Measurements from ENCODE around the gene ARL6IP4.

Gene ARL6IP4

DNA sequence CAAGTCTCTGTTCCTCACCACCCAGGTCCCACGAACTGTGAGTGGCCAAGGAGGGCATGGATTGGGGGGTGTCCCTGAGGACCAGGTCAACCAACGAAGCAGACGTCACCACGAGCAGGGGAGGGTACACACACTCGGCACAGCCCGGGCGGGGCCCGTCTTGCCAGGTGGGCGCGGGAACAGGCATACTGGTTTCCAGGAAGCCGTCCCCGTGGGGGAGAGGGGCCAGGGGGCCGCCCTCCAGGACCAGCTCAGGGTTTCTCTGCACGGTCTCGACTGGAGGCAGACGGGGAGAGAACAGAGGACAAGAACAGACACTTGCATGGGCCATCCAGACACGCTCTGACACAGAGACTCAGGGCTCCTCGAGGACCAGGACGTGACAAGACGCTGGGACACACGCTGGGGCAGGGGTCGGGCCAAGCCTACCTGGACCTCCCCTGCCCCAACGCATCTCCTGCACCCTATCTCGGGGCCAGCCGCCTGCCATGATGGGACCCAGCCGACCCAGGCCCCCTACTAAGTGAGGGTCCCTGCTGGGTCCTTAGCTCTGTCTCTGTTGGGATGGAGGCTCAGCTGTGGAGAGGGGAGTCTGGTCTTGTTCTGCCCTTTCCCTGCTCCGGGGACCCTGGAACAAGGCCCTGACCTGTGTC is 11.3 kb downstream of the ARL6IP4 start:
- DNase-seq, result no peak

DNA sequence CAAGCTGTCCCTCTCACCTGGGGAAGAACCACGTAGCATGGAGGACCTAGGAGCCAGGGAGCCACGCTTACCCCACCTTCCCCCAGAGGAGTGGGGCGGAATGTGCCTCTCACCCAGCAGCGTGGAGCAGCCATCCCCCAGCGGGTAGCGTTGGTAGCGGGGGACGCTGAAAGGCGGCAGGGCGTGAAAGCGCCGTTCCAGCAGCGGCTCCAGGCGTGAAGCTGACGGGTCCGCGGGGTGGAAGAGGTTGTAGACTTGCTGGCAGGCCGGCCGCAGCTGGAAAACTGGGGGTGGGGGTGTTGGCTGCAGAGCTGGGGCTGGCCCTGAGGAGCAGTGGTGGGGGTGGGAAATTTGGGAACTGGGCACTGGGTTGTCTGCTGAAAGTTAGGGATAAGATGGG is 11.9 kb downstream of the ARL6IP4 start:
- DNase-seq, result no peak

DNA sequence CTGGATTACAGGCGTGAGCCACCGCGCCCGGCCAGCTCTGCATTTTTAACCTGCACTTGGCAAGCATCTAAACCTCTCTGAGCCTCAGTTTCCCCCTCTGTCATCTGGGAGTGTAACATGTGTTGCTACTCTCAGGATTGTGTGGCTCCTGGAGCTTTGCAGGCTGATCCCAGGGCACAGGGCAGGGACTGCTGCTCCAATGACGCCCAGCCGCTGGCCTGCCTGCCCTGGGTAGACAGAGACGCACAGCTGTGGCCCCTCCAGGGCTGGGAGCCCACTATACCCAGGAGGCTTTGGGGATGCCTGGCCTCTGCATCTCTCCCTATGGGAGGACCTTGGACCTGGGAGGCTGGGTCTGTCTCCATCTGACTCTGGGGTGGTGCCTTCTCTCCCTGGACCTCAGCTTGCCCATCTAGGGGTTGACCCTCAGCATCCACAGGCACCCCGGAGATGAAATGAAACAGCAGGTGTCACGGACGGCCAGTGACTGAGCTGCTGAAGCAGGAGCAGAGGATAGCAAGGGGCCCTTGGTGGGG is 13.7 kb downstream of the ARL6IP4 start:
- no peak for DNase-seq

DNA sequence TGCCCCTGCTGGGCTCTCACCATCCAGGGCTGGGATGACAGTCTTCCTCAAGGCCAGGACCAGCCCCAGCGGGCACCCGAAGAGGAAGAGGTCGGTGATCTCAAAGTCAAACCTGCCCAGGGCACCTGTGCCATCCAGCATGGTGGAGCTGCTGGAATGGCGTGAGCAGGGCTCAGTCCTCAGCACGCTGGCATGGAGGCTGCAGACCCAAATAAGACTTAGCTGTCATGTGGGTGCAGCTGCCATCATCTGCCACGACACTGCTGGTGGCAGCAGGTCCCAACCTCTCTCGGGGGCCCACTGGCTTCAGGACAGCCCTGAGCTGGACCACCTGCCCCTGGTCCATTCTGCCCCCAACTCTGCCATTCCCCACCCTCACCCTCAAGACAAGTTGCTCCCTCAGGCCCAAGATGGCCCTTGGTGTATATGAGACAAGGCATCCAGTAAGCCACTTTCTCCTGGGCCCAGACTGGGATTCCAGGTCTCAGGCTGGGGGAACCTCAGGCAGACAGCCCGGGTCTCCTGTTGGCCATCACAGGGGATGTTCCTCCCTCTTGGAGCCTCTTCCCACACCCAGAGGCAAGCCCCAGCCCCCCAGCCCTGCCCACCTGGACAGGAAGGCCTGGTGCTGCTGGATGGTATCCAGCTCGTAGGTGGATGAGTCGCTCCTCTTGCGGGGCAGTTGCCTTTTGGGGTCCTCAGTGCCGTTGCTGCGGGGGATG is 14.5 kb downstream of the ARL6IP4 start:
- no peak for DNase-seq

DNA sequence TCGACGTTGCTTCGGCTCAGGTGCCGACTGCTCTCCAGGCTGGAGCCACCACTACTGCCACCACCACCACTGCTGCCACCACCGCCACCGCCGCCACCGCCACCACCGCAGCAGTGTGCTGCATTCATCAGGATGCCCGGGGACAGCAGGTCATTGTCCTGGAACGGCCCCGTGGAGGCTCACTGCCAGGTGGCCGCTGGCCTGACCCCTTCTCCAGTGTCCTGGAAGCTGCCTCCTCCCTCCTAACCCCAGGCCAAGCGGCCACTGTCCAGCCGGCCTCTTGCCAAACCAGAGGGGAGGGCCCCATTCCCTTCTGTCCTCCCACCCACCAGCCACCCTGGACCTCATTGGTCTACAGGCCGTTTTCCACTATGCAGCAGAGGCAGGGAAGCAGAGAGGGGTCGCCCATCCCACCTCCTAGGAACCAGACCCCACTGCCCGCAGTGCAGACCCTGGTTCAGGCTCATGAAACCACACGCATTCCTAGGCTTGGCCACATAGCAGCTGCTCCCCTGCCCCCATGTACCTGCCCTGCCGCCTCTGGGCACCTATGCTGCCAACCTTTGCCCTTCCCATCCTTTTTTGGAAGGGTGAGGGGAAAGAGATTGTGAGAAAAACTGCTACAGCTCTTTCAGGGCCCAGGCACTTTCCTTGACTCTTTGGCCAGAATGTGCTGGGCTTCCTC is 15.2 kb downstream of the ARL6IP4 start:
- no peak for DNase-seq

DNA sequence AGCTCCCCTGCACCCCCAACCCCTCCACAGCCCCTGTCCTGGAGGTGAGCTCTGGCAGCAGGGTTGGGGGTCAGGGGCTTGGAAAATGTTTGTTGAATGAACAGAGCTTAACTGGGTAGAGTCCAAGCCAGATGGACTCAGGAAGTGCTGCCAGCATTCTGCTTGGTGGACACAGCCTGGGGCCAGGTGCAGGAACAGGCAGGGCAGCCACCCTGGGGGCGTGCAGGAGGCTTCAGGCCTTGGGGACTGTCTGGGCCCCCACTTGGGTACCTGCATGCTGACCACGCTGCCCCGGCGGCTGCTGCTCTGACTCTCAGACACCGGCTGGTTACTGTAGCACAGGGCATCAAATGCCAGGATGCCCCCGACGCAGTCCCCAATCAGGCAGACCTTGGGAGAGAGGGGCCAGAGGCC is 15.7 kb downstream of the ARL6IP4 start:
- no peak for DNase-seq

DNA sequence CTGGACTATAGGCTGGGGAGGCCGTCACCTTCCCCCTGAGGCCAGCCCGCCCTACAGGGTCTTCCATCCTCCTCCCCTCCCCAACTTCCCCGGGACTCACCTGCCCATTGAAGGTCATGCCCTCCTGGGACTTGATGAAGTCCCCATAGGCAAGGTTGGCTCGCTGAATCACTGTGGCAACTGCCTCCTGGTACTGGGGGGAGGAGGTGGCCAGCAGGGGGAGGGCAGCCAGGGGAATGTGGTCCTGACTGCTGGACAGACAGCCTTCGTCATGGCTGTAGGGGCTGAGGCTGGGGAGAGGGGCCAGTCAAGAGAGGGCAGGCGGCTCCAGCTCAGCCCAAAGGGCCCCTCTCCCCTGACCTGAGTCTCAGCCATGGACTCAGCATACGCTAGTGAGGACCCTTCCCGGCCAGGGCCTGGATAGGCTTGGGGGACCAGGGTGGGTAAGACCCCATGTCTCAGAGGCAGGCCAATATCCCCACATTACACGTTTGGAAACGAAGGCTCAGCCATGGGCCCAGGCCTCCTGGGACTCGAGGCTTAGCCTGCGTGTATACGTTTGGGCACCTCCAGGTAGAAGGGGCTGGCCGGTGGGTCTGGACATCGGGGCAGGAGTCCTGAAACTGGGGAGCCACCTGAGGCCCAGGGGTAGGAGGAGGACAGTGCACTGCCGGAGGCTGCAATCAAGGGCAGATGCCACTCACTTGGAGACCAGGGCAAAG is 16.3 kb downstream of the ARL6IP4 start:
- DNase-seq, result no peak

DNA sequence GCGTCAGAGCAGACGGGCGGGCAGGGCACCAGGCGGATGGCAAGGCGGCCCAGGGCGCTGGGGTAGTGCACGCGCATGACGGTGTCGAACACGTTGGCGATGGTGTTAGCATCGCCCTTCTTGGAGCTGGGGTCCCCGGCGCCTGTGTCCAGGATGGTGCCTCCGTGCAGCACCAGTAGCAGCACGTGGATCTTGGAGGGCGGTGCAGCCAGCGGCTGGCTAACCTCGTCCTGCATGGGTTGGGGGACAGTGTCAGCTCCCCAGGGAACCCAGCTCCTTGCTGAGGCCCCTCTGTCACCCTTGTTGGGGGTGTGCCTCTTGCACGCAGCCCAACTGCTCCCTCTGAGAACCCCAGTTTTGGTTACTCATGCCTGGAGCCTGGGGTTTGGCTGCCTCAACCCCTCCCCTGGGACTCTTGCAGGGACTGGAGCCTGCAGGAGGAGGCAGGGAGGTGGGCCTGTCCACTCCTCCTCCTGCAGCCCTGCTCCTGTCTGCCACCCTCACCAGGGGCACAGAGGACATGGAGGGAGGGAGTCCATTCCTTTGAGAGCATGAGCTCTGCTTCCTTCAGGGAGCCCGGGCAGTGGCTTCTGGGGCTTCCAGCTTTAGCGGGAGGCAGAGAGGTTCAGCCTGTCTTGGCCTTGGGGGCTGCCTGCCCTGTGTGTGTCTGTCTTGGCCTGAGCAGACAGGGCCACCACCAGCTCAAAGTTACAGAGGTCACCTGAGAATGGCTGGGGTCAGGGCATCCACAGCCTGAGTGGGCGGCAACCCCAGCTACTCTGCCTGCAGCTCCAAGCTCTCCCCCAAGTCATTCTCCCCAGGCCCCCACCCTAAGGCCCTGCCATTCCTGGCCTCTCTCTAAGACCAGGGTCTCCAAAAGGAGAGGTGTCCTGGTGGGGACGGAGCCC is 17.1 kb downstream of the ARL6IP4 start:
- no peak for DNase-seq

DNA sequence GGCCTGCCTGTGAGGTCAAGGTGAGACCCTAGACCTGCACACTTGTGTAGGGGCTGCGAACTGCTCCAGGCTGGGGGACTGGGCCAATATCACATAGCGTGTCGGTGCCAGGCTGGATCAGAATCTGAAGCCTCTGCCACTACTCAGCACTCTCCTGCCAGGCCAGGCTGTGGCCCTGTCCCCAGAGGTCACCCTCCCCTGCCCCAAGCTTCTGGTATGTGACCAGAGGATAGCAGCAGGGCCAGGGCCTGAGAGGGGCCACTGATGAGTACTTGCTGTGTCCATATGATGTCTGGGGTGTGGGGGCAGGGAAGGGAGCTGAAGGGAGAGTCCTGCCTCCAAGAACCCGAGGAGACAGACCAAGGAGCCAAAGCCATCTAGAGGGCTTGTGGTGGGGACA is 17.8 kb downstream of the ARL6IP4 start:
- no peak for DNase-seq

DNA sequence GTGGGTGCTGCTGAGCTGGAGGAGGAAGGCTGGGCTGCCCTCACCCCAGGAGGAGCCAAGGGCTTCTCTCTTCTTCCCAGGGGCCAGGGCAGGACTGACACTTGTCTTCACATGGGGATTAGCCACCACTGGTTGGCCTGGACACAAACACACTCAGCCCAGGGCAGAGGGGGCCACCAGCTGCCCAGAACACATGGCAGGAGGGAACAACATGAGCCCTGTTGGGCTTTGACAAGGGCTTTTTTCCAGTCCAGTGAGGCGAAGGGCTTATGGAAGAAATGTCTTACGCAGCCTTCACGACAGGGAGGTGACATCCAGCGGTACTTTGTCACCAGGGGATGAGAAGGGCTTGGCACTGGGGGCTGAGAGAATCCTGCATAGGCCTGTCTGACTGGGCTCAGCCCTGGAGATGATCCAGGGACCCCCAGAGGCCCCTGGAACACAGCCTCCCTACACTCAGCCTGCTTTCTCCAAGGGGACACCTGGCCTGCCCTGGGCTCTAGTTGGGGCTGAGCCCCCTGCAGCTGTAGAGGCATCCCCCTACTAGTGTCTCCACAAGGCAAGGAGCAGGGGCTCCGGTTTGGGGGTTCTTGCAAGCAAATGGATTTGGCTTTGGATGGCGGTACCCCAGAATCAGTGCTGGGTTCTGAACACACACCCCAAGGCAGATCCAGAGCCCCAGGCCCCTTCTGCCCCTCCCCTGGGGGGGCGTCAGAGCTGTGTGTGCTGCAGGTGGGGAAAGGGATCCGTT is 18.9 kb downstream of the ARL6IP4 start:
- no peak for DNase-seq

DNA sequence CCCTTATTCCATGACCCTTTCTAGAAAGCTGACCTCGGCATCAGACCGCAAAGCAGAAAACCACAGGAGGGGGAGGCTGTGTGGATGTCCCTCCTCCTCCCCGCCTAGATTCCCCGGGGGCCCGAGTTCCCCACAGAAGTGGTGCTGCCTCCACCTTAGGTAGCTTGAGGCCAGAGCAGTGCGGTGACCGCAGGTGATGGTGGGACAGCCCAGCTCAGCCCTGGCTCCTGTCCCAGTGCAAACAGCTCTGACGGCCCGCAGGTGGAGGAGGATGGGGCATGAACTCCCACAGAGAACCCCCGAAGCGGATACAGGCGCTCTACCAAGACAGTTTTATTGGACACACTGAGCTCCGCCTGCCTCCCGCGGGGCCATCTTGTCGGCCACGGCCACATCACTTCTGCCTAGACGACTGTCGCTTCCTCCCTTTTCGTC is 19.5 kb downstream of the ARL6IP4 start:
- DNase-seq, result no peak

DNA sequence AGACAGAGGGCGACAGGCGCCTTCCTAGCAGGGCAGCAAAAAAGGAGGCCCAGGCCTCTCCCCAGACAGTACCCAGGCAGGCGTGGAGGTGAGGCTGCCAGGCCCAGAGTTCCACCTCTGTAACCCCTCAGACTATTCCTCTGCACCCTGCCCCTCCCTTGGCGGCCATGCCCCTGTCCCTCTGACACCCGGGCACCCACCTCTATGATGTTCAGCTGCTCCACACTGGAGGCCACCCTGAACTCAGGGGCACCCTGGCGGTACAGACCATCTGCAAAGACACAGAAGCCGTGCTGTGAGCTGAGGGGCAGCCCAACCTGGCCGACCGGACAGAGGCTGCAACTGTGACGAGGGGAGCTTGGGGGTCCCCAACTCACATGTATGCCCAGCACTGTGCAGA is 20.1 kb downstream of the ARL6IP4 start:
- DNase-seq, result no peak

DNA sequence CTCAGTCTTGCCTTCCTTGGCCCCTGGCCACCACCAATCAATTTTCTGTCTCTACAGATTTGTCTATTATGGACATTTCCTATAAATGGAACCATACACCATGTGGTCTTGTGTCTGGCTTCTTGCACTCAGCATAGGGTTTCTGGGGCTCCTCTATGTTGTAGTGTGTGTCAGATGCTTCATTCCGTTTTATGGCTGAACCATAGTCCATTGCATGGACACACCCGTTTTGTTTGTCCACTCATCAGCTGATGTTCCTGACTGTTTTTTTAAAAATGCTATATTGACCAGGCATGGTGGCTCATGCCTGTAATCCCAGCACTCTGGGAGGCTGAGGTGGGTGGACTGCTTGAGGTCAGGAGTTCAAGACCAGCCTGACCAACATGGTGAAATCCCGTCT is 21.0 kb downstream of the ARL6IP4 start:
- no peak for DNase-seq

DNA sequence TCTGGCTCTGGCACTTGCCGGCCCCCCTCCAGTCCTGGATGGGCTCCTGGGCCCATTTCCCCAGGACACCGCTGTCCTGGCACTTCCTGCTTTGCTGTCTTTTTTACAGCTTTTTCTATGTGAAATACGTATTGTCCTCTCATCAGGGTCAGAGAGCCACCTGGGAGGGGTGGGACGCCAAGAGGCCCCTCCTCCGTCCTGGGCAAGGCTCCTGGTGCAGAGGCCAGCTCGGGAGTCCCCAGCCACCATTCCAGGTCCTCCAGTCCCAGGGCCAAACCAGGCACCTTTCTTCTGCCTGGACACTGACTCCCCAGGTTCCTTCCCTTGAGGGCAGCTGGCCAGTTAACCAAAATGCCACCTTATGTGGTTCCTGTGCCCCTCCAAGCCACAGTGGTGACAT is 22.8 kb downstream of the ARL6IP4 start:
- no peak for DNase-seq

DNA sequence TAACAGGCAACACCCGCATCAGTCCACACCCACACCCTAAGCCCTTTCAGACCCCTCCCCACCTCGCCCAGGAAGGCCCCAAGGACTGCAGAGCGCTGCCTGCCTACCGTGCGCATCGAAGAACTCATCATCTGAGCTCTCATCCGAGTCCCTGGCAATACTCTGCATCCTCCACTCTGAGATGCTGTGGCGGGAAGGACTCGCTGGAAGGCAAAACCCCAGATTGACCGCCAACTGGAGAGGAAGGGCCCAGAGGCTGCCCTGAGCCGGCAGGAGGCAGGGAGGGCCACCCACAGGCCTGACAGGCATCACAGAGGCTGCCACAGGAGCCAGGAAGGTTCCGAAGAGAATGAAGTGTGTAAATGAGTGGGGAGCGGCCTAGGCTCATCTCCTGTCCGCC is 23.8 kb downstream of the ARL6IP4 start:
- DNase-seq, result no peak

DNA sequence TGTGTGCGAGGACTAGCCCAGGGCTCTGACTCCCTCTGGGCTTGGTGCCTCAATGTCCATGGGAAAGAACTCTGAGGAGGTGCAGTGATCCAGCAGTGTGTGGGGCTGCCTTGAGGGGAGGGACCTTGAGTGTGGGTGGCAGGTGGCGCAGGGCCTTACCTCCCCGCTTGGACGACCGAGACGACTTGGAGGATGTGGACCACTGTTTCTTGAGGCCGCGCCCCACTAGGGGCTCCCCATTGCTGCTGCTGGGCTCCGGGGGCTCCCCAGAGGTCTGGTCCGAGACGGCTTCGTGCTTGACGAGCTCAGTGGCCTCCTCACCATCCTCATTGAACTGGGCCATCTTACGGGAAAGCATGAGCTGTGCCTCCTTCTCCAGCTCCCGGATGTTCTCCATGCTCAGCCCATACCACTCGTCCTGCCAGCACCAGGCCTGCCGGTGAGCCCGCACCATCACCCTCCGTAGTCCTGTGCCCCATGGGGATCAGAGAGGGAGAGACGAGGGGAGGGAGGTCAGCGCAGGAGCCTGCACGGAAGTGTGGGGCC is 24.7 kb downstream of the ARL6IP4 start:
- no peak for DNase-seq

DNA sequence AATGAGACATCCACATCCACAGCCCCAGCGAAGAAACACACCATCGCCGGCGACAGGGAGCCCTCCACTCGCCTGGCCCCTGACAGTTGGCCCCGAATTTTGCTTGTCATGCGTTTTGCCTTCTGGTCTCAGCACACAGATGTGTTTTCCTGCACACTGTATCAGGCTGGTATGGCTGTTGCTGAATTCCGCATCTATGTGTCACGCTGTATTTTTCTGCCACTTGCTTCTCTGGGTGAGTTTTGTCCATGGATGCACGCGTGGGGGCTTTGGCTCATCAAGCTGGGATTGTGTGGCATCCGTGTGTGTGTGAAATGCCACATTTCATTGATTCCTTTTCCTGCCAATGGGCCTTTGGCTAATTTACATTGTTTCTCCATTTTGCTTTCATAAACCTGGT is 26.5 kb downstream of the ARL6IP4 start:
- DNase-seq, result no peak

DNA sequence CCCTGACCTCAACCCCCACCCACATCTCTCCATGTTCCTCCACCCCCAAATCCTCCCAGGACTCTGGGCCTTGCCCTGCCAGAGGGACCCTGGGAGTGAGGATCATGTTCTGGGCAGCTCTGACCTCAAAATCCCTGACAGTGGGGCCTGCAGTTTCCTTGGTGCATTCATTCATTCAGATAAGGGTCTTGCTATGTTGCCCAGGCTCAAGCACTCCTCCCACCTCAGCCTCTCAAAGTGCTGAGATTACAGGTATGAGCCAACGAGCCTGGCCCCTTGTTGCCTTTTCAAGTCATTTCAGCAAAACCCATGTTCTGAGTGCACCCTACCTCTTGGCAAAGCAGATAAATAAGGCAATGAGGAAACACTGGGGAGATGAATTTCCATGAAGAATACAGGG is 29.6 kb downstream of the ARL6IP4 start:
- no peak for DNase-seq

DNA sequence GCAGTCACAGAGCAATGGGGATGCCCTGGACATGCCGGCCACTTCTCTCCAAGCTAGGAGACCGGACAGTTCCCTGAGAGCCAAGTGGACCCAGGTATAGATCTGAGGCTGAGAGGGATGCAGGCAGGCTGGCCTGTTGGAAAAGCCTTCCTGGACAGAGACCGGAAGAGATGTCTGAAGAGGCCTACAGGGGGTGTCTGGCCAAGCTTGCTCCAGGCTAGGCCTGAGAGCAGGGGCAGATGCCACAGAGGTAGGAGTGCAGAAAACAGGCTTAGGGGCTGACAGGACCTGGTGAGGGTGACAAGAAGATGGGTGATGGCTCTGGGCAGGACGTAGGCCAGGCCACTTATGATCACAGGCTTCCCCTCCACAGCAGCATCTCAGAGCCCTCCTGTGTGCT is 30.2 kb downstream of the ARL6IP4 start:
- DNase-seq, result no peak

DNA sequence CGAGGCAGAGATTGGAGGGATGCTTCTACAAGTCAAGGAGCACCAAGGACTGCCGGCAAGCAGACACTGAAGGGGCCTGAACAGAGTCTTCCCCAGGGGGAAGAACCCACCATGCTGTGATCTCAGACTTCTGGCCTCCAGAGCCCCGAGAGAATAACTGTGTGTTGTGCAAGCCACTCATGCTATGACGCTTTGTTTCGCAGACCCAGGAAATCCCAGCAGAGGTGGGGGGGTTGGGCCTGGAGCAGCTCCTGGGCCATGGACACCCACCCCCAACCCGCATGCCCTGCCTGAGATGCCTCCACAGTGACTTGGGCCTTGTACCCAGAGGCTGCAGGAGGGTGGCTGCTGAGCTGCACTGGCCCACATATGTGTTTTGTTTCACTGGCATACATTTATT is 31.2 kb downstream of the ARL6IP4 start:
- no peak for DNase-seq

Data from suppressor macrophage treated with lipopolysaccharide for 4 hours (primary cell).